ENCODE measurements around the gene KCNN2.
"Not testable (repeated sequence)": the region's sequence is repeated elsewhere in the genome, so short reads cannot be mapped to it uniquely, and the experiment has no call there.

The KCNN2 gene

GRCh38 chr5:114427204-114427603 is 65.3 kb downstream of the KCNN2 start:
- DNase-seq, result no peak

GRCh38 chr5:114430532-114430931 is 68.7 kb downstream of the KCNN2 start:
- DNase-seq, result no peak

- DNase-seq, result not testable (repeated sequence)
Observed at GRCh38 chr5:114432684-114433083, 70.8 kb downstream of the KCNN2 start.

GRCh38 chr5:114434396-114435219 is 72.7 kb downstream of the KCNN2 start:
- DNase-seq, result no peak

GRCh38 chr5:114435220-114435481 is 73.3 kb downstream of the KCNN2 start:
- no peak for DNase-seq

- DNase-seq, result no peak
Observed at GRCh38 chr5:114435885-114436299, 74.0 kb downstream of the KCNN2 start.

- no peak for DNase-seq
Observed at GRCh38 chr5:114437936-114438335, 76.1 kb downstream of the KCNN2 start.

- DNase-seq, result no peak
Observed at GRCh38 chr5:114438471-114438870, 76.6 kb downstream of the KCNN2 start.

- no peak for DNase-seq
Observed at GRCh38 chr5:114447084-114447773, 85.4 kb downstream of the KCNN2 start.

GRCh38 chr5:114448481-114448880 is 86.6 kb downstream of the KCNN2 start:
- DNase-seq, result no peak

GRCh38 chr5:114449860-114450421 is 88.1 kb downstream of the KCNN2 start:
- no peak for DNase-seq

GRCh38 chr5:114450437-114450836 is 88.6 kb downstream of the KCNN2 start:
- no peak for DNase-seq

- DNase-seq, result no peak
Observed at GRCh38 chr5:114458726-114459125, 96.9 kb downstream of the KCNN2 start.

- no peak for DNase-seq
Observed at GRCh38 chr5:114467171-114467570, 105.3 kb downstream of the KCNN2 start.

- DNase-seq, result no peak
Observed at GRCh38 chr5:114467729-114468128, 105.9 kb downstream of the KCNN2 start.

GRCh38 chr5:114469372-114469771 is 107.5 kb downstream of the KCNN2 start:
- DNase-seq, result no peak

GRCh38 chr5:114471529-114471928 is 109.7 kb downstream of the KCNN2 start:
- no peak for DNase-seq

GRCh38 chr5:114473541-114473940 is 111.7 kb downstream of the KCNN2 start:
- DNase-seq, result no peak

GRCh38 chr5:114477816-114478334 is 116.0 kb downstream of the KCNN2 start:
- no peak for DNase-seq

- DNase-seq, result no peak
Observed at GRCh38 chr5:114500756-114501155, 138.9 kb downstream of the KCNN2 start.

- DNase-seq, result no peak
Observed at GRCh38 chr5:114504560-114504959, 142.7 kb downstream of the KCNN2 start.

GRCh38 chr5:114524221-114524620 is 162.4 kb downstream of the KCNN2 start:
- DNase-seq, result no peak

GRCh38 chr5:114544561-114544960 is 182.7 kb downstream of the KCNN2 start:
- no peak for DNase-seq

All from activated naive CD4-positive, alpha-beta T cell (primary cell).